SK-N-SH (cell line): ENCODE measurements around the gene DAGLA. TPM values are rescaled to one million over a fixed set of nuclear protein-coding genes. Genes with fewer than 3 reads are reported as not detected.

ENCODE experiments used
- CTCF ChIA-PET: fragments of 300-600, 350-600 bp; formaldehyde crosslinking; extraction: SDS; loops from one replicate; lab custom pipeline; 2021; lab: Yijun Ruan, JAX
- POLR2A ChIA-PET: fragments of 350-600 bp; sonication (Branson Sonifier 250); formaldehyde crosslinking; extraction: SDS; loops from one replicate; lab custom pipeline; 2020; ENCODE audit warnings: antibody characterized with exemption, inconsistent platforms; lab: Yijun Ruan, JAX
- DNase-seq: peaks from one replicate; pipeline ENCODE4 v3.0.0; 2012
- H2AFZ ChIP-seq: fragments of 200-600 bp; sonication (generic); 2 replicates; pipeline ENCODE4 v1.8.1; 2016; ENCODE audit warnings: antibody characterized with exemption, mild to moderate bottlenecking, low read depth
- H3F3A ChIP-seq: fragments of 200-600 bp; sonication (generic); replicated peaks from 2 replicates; pipeline ENCODE3; 2016; ENCODE audit warnings: antibody characterized with exemption, mild to moderate bottlenecking; ENCODE audit not compliant: insufficient read depth
- H3K27ac ChIP-seq, 2 experiments: fragments of 200-500 bp in 1 of 2; fragments of 200-600 bp in 1 of 2; sonication (Bioruptor generic) in 1 of 2; sonication (generic), shearing (Covaris generic) in 1 of 2; 2 replicates each; pipeline versions ENCODE4 v1.5.1 to v1.6.1; 2014 to 2016; ENCODE audit warnings: low read depth in 2 of 2, inconsistent platforms in 1 of 2, low read length in 1 of 2, mild to moderate bottlenecking in 1 of 2, mixed read lengths in 1 of 2
- H3K27me3 ChIP-seq: fragments of 200-600 bp; sonication (generic), shearing (Covaris generic); 2 replicates; pipeline ENCODE4 v1.6.1; 2016; ENCODE audit warnings: mixed run types; ENCODE audit not compliant: insufficient read depth
- H3K36me3 ChIP-seq, 2 experiments: fragments of 200-500 bp in 1 of 2; fragments of 200-600 bp in 1 of 2; sonication (Bioruptor generic) in 1 of 2; sonication (generic) in 1 of 2; replicated peaks in 1 of 2; 2 replicates each; pipeline versions ENCODE3 to v1.5.1; 2014 to 2016; ENCODE audit warnings: low read length in 1 of 2, mild to moderate bottlenecking in 1 of 2; ENCODE audit not compliant: insufficient read depth in 2 of 2, control insufficient read depth in 1 of 2
- H3K4me1 ChIP-seq, 2 experiments: fragments of 200-500 bp in 1 of 2; fragments of 200-600 bp in 1 of 2; sonication (Bioruptor generic) in 1 of 2; sonication (generic), shearing (Covaris generic) in 1 of 2; 2 replicates each; pipeline versions ENCODE4 v1.5.1 to v1.6.1; 2014 to 2016; ENCODE audit warnings: low read depth in 1 of 2, low read length in 1 of 2, mixed run types in 1 of 2; ENCODE audit not compliant: insufficient read depth in 2 of 2, control insufficient read depth in 1 of 2
- H3K4me2 ChIP-seq: fragments of 200-600 bp; sonication (generic), shearing (Covaris generic); 2 replicates; pipeline ENCODE4 v1.6.1; 2017; ENCODE audit warnings: mixed run types
- H3K4me3 ChIP-seq, 2 experiments: fragments of 200-500 bp in 1 of 2; fragments of 200-600 bp in 1 of 2; sonication (Bioruptor generic) in 1 of 2; sonication (generic), shearing (Covaris generic) in 1 of 2; 2 replicates each; pipeline versions ENCODE4 v1.5.1 to v1.8.1; 2014 to 2016; ENCODE audit warnings: low read depth in 2 of 2, inconsistent platforms in 1 of 2, low read length in 1 of 2, mild to moderate bottlenecking in 1 of 2, mixed read lengths in 1 of 2, moderate library complexity in 1 of 2
- H3K79me2 ChIP-seq: fragments of 200-600 bp; sonication (generic); 2 replicates; pipeline ENCODE4 v1.8.1; 2017; ENCODE audit warnings: mild to moderate bottlenecking; ENCODE audit not compliant: insufficient read depth
- H3K9ac ChIP-seq: fragments of 200-600 bp; sonication (generic); 2 replicates; pipeline ENCODE4 v1.6.1; 2017; ENCODE audit warnings: mixed run types
- H3K9me2 ChIP-seq: fragments of 200-600 bp; sonication (generic); 2 replicates; pipeline ENCODE4 v1.6.1; 2017; ENCODE audit warnings: mixed run types
- H3K9me3 ChIP-seq: fragments of 200-600 bp; sonication (generic); 2 replicates; pipeline ENCODE4 v1.6.1; 2017; ENCODE audit warnings: mixed run types, mild to moderate bottlenecking, moderate library complexity
- H4K20me1 ChIP-seq: fragments of 200-600 bp; sonication (generic); 2 replicates; pipeline ENCODE4 v1.6.1; 2017; ENCODE audit warnings: mild to moderate bottlenecking, mixed run types; ENCODE audit not compliant: insufficient read depth
- CHD2 ChIP-seq: fragments of 150-350 bp; IDR thresholded peaks from 2 replicates; pipeline ENCODE4 v1.6.1; 2018; ENCODE audit warnings: low read length; ENCODE audit not compliant: partially characterized antibody
- ELF1 ChIP-seq: IDR thresholded peaks from 2 replicates; pipeline ENCODE4 v1.4.0; 2012
- EP300 ChIP-seq, 2 experiments: IDR thresholded peaks; 2 replicates each; pipeline versions ENCODE4 v1.4.0 to v1.6.1; 2012; ENCODE audit warnings: borderline replicate concordance in 1 of 2, low read depth in 1 of 2, low read length in 1 of 2
- FOSL2 ChIP-seq: IDR thresholded peaks from 2 replicates; pipeline ENCODE4 v1.4.0; 2012; ENCODE audit warnings: low read depth, mild to moderate bottlenecking, moderate library complexity, borderline replicate concordance
- FOXJ3 ChIP-seq: sonication (generic); formaldehyde crosslinking; IDR thresholded peaks from 2 replicates; pipeline ENCODE4 v1.5.1; 2020; ENCODE audit warnings: mild to moderate bottlenecking, missing genetic modification reagents
- FOXM1 ChIP-seq: IDR thresholded peaks from 2 replicates; pipeline ENCODE4 v1.4.0; 2012; ENCODE audit warnings: low read depth, mild to moderate bottlenecking
- IRF3 ChIP-seq: fragments of 150-350 bp; IDR thresholded peaks from 2 replicates; pipeline ENCODE4 v1.6.1; 2016; ENCODE audit warnings: mild to moderate bottlenecking, low read depth, low read length
- JUND ChIP-seq: IDR thresholded peaks from 2 replicates; pipeline ENCODE4 v1.4.0; 2012
- MAX ChIP-seq: IDR thresholded peaks from 2 replicates; pipeline ENCODE4 v1.4.0; 2012; ENCODE audit warnings: low read depth
- MEF2A ChIP-seq: IDR thresholded peaks from 2 replicates; pipeline ENCODE4 v1.4.0; 2012; ENCODE audit warnings: low read depth, borderline replicate concordance
- PBX3 ChIP-seq: IDR thresholded peaks from 2 replicates; pipeline ENCODE4; 2012
- POLR2AphosphoS5 ChIP-seq: IDR thresholded peaks from 2 replicates; pipeline ENCODE4 v1.6.1; 2012; ENCODE audit warnings: low read depth, low read length
- RFX5 ChIP-seq: IDR thresholded peaks from 2 replicates; pipeline ENCODE4 v1.6.1; 2012; ENCODE audit warnings: mild to moderate bottlenecking, improper control_type of control experiment, low read length
- SIN3A ChIP-seq: IDR thresholded peaks from 2 replicates; pipeline ENCODE4 v1.6.1; 2012; ENCODE audit warnings: low read depth, mild to moderate bottlenecking, low read length, moderate library complexity, borderline replicate concordance
- SMC3 ChIP-seq: IDR thresholded peaks from 2 replicates; pipeline ENCODE4 v1.6.1; 2012; ENCODE audit warnings: low read depth, low read length, improper control_type of control experiment
- TCF12 ChIP-seq: IDR thresholded peaks from 2 replicates; pipeline ENCODE4 v1.4.0; 2012
- TEAD4 ChIP-seq: IDR thresholded peaks from 2 replicates; pipeline ENCODE4 v1.4.0; 2012; ENCODE audit warnings: mild to moderate bottlenecking, borderline replicate concordance; ENCODE audit not compliant: insufficient read depth
- USF2 ChIP-seq: fragments of 150-350 bp; IDR thresholded peaks from 2 replicates; pipeline ENCODE4 v1.6.1; 2017; ENCODE audit warnings: antibody characterized with exemption, low read length, low read depth, borderline replicate concordance
- YY1 ChIP-seq: IDR thresholded peaks from 2 replicates; pipeline ENCODE4 v1.4.0; 2012; ENCODE audit warnings: low read depth, mild to moderate bottlenecking
- WGBS: methylation state at CpG from one replicate; pipeline ENCODE4 v1.1.6; 2017; ENCODE audit warnings: low lambda C conversion rate; 5-methylcytosine and 5-hydroxymethylcytosine counted together
- polyA plus RNA-seq, 3 experiments: library from polyadenylated mRNA; depleted of rRNA; stranded (reverse); fragments of >200 nt; gene quantifications; 2 replicates each; pipeline ENCODE4 v1.2.3, GENCODE V29; 2012
- TF ChIP-seq, protein P1 (sequence below): IDR thresholded peaks from 2 replicates; pipeline ENCODE4 v1.6.1; 2012; ENCODE audit warnings: mild to moderate bottlenecking, low read depth, low read length, moderate library complexity

DAGLA gene
- polyA plus RNA-seq, 1 of the 3 experiments (the other 2 are of a cell fraction) = 3.3 TPM

DNA sequence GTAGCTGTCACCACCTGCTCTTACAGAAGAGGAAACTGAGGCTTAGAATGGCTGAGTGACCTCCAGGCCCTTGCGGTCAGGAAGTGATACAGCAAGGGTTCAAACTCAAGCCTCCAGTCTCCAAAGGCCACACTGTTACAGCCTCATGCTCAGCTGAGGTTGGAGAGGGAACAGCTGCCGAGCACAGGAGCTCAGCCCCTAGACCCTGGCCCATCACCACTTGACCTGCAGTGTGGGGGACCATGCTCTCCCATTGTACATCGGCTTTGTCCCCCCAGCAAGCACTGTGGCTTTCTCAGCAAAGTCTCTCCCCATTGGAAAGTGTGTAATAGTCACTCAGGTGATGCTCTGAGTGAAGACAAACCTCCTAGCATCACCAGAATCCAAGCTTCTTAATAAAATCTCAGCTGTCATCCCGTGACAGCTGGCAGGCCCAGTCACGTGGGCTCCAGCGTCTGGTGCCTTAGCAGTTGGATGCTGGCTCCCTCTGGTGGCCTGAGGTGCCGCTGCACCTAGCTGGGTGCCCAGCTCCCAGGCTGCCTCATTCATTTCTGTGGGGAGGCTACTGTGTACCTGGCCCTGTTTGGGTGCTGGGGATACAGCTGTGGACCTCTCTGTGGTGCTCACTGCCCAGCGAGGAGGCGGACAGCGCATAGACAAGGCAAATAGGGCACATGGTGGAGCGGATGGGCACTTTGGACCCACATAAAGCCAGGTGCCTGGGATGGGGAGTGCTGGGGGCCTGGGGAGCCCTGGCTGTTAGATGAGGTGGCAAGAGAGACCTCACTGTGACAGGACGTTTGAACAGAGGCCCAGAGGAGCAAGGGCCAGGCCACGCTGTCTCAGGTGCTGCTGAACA lies 53.2 kb downstream of the DAGLA start (continued):
- TF ChIP-seq PBX3 = peak; percentile 67

GRCh38 chr11:61734767-61735166 lies 54.6 kb downstream of the DAGLA start:
- no peaks in the 10 kb centered on the region for H3K27me3 ChIP-seq
- no peak overlapping the region for H3K9ac ChIP-seq
- H3K4me2 ChIP-seq = no peak overlapping the region
- peaks cover 2% of the 10 kb centered on the region; the same call in 1 of the 2 replicates for H4K20me1 ChIP-seq
- DNase-seq = no peak
- no peak for TF ChIP-seq USF2
- no peak for TF ChIP-seq IRF3
- no peak for TF ChIP-seq MEF2A
- TF ChIP-seq RFX5 = no peak
- TF ChIP-seq EP300 (IDR thresholded peaks at IDR 0.05; ENCODE audit: borderline replicate concordance in 1 of 2, low read depth in 1 of 2, low read length in 1 of 2) = no peak
- TF ChIP-seq PBX3 = no peak
- no peak for TF ChIP-seq TEAD4
- no peak for TF ChIP-seq ELF1
- TF ChIP-seq FOXM1 = no peak
- TF ChIP-seq YY1 = no peak
- TF ChIP-seq POLR2AphosphoS5 = no peak
- TF ChIP-seq SIN3A = no peak
- no peak for TF ChIP-seq CHD2
- no peak for TF ChIP-seq TCF12
- TF ChIP-seq FOXJ3 (CRISPR knock-in tag) = no peak
- TF ChIP-seq JUND = no peak
- TF ChIP-seq FOSL2 = no peak
- no peak for TF ChIP-seq MAX
- no peak for TF ChIP-seq SMC3
- TF ChIP-seq, protein P1, sequence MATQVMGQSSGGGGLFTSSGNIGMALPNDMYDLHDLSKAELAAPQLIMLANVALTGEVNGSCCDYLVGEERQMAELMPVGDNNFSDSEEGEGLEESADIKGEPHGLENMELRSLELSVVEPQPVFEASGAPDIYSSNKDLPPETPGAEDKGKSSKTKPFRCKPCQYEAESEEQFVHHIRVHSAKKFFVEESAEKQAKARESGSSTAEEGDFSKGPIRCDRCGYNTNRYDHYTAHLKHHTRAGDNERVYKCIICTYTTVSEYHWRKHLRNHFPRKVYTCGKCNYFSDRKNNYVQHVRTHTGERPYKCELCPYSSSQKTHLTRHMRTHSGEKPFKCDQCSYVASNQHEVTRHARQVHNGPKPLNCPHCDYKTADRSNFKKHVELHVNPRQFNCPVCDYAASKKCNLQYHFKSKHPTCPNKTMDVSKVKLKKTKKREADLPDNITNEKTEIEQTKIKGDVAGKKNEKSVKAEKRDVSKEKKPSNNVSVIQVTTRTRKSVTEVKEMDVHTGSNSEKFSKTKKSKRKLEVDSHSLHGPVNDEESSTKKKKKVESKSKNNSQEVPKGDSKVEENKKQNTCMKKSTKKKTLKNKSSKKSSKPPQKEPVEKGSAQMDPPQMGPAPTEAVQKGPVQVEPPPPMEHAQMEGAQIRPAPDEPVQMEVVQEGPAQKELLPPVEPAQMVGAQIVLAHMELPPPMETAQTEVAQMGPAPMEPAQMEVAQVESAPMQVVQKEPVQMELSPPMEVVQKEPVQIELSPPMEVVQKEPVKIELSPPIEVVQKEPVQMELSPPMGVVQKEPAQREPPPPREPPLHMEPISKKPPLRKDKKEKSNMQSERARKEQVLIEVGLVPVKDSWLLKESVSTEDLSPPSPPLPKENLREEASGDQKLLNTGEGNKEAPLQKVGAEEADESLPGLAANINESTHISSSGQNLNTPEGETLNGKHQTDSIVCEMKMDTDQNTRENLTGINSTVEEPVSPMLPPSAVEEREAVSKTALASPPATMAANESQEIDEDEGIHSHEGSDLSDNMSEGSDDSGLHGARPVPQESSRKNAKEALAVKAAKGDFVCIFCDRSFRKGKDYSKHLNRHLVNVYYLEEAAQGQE = no peak
- TF ChIP-seq, all 33 proteins: peak for 0
- no peak overlapping the region for H2AFZ ChIP-seq
- no peak overlapping the region for H3K4me3 ChIP-seq
- H3K9me2 ChIP-seq = no peaks in the 10 kb centered on the region
- H3F3A ChIP-seq = no peaks in the 10 kb centered on the region
- ChIA-PET CTCF (interaction anchor here (1.2 to 5.3 kb wide), 15 partner anchors 9 to 289 kb away, joined by 3 to 64 read pairs (median 18); partner anchors contain the start of gene DAGLA), POLR2A (no interaction called here)
- no peaks in the 10 kb centered on the region for H3K79me2 ChIP-seq
- no peaks in the 10 kb centered on the region for H3K9me3 ChIP-seq
- peaks cover 0 to 29% of the 10 kb centered on the region in 2 experiments for H3K36me3 ChIP-seq
- 80% methylated on average over 1 of the region's 14 CpGs for WGBS
- peaks cover 0 to 5% of the 10 kb centered on the region in 2 experiments; a peak in 1 of 4 replicates for H3K4me1 ChIP-seq
- no peak overlapping the region for H3K27ac ChIP-seq
